ENCODE measurements around the gene APBA2.

DNA sequence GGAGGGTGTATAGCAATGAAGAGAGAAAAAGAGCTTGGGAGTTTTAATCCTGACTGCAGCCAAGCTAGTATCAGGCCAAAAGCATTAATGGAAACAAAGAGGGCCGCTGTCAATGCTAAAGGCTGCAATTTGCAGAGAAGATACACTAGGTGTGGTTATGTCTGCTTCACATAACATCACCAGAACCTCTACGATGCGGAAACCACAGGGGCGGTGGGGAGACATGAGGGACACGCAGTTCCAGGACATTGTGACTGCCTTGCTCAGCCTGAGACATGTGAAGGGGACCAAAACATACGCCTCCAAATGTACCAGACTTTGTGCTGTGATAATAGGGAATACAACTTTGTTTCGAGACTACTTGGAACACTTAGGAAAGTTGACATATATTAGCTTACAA is 88.4 kb downstream of the APBA2 start:
- TF ChIP-seq, protein P1, sequence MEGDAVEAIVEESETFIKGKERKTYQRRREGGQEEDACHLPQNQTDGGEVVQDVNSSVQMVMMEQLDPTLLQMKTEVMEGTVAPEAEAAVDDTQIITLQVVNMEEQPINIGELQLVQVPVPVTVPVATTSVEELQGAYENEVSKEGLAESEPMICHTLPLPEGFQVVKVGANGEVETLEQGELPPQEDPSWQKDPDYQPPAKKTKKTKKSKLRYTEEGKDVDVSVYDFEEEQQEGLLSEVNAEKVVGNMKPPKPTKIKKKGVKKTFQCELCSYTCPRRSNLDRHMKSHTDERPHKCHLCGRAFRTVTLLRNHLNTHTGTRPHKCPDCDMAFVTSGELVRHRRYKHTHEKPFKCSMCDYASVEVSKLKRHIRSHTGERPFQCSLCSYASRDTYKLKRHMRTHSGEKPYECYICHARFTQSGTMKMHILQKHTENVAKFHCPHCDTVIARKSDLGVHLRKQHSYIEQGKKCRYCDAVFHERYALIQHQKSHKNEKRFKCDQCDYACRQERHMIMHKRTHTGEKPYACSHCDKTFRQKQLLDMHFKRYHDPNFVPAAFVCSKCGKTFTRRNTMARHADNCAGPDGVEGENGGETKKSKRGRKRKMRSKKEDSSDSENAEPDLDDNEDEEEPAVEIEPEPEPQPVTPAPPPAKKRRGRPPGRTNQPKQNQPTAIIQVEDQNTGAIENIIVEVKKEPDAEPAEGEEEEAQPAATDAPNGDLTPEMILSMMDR (IDR thresholded peaks at IDR 0.05) = no peak
- no peak for TF ChIP-seq POLR2A (IDR thresholded peaks at IDR 0.05)
